GM06990 (cell line): ENCODE data around the gene SYT17.

Experiments used
- DNase-seq: peaks from one replicate; pipeline ENCODE4 v3.0.0-alpha.2; 2011; ENCODE audit not compliant: insufficient read length; ENCODE audit errors: extremely low read depth
- H3K27me3 ChIP-seq: replicated peaks from 2 replicates; pipeline ENCODE4 v1.6.0; 2011; ENCODE audit warnings: low read length; ENCODE audit not compliant: control insufficient read depth, insufficient read depth
- H3K36me3 ChIP-seq: 2 replicates; pipeline ENCODE4 v1.5.1; 2011; ENCODE audit warnings: low read length; ENCODE audit not compliant: control insufficient read depth, insufficient read depth
- H3K4me3 ChIP-seq: replicated peaks from 2 replicates; pipeline ENCODE4 v1.5.1; 2011; ENCODE audit warnings: low read depth, mild to moderate bottlenecking, control low read depth, low read length
- TF ChIP-seq, protein P1 (sequence below): IDR thresholded peaks from 2 replicates; pipeline ENCODE4 v1.5.1; 2011; ENCODE audit warnings: low read length, control low read depth, mild to moderate bottlenecking, inconsistent platforms; ENCODE audit not compliant: insufficient read depth, poor library complexity, severe bottlenecking

The SYT17 gene

DNA sequence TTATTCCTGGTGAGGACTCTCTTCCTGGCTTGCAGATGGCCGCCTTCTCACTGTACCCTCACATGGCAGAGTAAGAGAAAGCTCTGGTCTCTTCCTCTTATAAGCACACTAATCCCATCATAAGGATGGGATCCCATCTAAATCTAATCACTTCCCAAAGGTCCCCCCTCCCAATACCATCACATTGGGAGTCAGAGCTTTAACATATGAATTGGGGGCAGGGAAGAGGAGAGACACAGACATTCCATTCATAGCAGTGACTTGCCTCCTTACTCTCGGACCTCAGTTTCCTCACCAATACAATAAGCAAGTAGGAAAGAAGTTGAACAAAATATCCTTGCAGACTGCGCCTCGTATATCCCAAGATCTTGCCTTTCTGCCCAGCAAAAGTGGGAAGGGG is 119.2 kb downstream of the SYT17 start:
- Histone ChIP-seq H3K4me3 (no peak overlapping the region), H3K27me3 (no peaks in the 10 kb centered on the region; the same call in 1 of the 2 replicates), H3K36me3 (no peaks in the 10 kb centered on the region)
- DNase-seq, result no peak
- TF ChIP-seq, protein P1, sequence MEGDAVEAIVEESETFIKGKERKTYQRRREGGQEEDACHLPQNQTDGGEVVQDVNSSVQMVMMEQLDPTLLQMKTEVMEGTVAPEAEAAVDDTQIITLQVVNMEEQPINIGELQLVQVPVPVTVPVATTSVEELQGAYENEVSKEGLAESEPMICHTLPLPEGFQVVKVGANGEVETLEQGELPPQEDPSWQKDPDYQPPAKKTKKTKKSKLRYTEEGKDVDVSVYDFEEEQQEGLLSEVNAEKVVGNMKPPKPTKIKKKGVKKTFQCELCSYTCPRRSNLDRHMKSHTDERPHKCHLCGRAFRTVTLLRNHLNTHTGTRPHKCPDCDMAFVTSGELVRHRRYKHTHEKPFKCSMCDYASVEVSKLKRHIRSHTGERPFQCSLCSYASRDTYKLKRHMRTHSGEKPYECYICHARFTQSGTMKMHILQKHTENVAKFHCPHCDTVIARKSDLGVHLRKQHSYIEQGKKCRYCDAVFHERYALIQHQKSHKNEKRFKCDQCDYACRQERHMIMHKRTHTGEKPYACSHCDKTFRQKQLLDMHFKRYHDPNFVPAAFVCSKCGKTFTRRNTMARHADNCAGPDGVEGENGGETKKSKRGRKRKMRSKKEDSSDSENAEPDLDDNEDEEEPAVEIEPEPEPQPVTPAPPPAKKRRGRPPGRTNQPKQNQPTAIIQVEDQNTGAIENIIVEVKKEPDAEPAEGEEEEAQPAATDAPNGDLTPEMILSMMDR, result no peak

GRCh38 chr16:19288872-19289799 is 121.1 kb downstream of the SYT17 start:
- TF ChIP-seq, protein P1, result no peak
- no peaks in the 10 kb centered on the region; the same call in 1 of the 2 replicates for H3K27me3 ChIP-seq
- H3K4me3 ChIP-seq, result no peak overlapping the region
- no peak for DNase-seq
- H3K36me3 ChIP-seq, result no peaks in the 10 kb centered on the region

GRCh38 chr16:19289811-19290485 is 121.9 kb downstream of the SYT17 start:
- Histone ChIP-seq H3K36me3 (no peaks in the 10 kb centered on the region), H3K27me3 (no peaks in the 10 kb centered on the region), H3K4me3 (no peak overlapping the region)
- TF ChIP-seq, protein P1, result no peak
- DNase-seq, result no peak

DNA sequence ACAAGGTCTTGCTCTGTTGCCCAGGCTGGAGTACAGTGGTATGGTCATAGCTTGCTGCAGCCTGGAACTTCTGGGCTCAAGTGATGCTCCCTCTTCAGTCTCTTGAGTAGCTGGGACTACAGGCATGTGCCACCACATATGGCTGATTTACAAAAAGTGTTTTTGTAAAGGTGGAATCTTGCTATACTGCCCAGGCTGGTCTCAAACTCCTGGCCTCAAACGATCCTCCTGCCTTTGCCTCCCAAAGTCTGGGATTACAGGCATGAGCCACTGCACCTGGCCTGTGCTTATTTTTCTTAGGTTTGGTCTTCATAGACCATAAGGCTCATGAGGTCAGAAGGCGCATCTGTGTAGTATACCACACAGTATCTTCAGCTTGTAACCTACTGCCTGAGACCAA is 122.8 kb downstream of the SYT17 start:
- H3K4me3 ChIP-seq, result no peak overlapping the region
- DNase-seq, result no peak
- TF ChIP-seq, protein P1, result no peak
- no peaks in the 10 kb centered on the region for H3K36me3 ChIP-seq
- H3K27me3 ChIP-seq, result no peaks in the 10 kb centered on the region

DNA sequence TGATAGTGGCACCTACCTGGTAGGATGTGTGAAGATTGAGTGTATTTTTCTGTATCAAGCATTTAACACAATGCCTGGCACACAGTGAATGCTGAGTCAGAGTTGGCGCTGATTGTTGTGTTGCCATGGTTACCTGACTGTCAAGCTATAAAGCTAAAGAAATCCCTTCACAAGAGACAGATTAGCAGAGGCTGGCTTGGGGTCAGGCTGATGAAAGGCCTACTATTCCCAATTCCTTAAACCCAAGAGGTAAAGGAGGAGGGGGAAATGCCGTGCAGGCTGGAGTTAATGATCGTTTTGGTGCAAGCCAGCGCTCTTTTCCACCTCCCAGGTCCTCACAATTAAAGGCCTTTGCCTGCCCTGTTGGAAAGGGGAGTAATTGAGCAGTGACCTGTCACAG is 123.4 kb downstream of the SYT17 start:
- Histone ChIP-seq H3K36me3 (no peaks in the 10 kb centered on the region), H3K4me3 (no peak overlapping the region), H3K27me3 (no peaks in the 10 kb centered on the region; the same call in 1 of the 2 replicates)
- no peak for DNase-seq
- TF ChIP-seq, protein P1, result no peak
